H1 (cell line): ENCODE measurements around the gene IFNA2.

Experiments
- JUN ChIP-seq: IDR thresholded peaks from 2 replicates; pipeline ENCODE4 v1.6.1; 2011; ENCODE audit warnings: low read depth, mild to moderate bottlenecking, improper control_type of control experiment, low read length
- MAX ChIP-seq: IDR thresholded peaks from 2 replicates; pipeline ENCODE4 v1.6.1; 2012; ENCODE audit warnings: inconsistent platforms
- POLR2AphosphoS5 ChIP-seq: IDR thresholded peaks from 2 replicates; pipeline ENCODE4 v1.6.1; 2011; ENCODE audit warnings: low read depth, low read length
- RNF2 ChIP-seq: fragments of 200-900, 300-1000 bp; sonication (generic); IDR thresholded peaks from 2 replicates; pipeline ENCODE4 v1.7.1; 2016; ENCODE audit warnings: borderline replicate concordance, low read depth, mild to moderate bottlenecking, antibody characterized with exemption, low read length; ENCODE audit not compliant: poor library complexity, severe bottlenecking; ENCODE audit errors: missing control alignments
- SIN3A ChIP-seq, 2 experiments: IDR thresholded peaks in 1 of 2; conservative IDR thresholded peaks in 1 of 2; 2 replicates each; pipeline ENCODE4 v1.6.1; 2011 to 2012; ENCODE audit warnings: low read length in 2 of 2, improper control_type of control experiment in 1 of 2, low read depth in 1 of 2, mild to moderate bottlenecking in 1 of 2
- TAF1 ChIP-seq: IDR thresholded peaks from 2 replicates; pipeline ENCODE4 v1.6.1; 2011; ENCODE audit warnings: mild to moderate bottlenecking, low read depth, low read length

DNA sequence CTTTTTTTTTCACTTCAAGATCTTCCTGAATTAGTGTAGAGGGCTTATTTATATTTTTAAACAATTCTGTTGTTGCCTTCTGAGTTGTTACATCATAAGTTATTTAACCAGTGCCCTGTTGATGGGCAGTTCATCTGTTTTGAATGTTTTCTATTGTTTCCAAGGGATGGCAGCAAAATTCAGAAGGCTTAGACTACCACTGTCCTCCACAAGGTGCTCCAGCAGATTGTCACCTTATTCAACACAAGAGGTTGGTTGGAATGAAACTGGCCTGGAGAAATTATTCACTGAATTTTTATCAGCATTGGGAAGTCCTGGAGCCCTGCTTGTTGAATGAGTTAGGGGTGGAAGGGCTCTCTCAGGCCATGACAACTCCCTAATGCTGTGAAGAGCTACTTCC lies 48.7 kb downstream of the IFNA2 start:
- TF ChIP-seq TAF1 (no peak), SIN3A (conservative IDR thresholded peaks at IDR 0.05 in 1 of 2, IDR thresholded peaks at IDR 0.05 in 1 of 2; ENCODE audit: low read depth in 1 of 2, low read length in 2 of 2) (no peak), MAX (no peak), RNF2 (no peak), JUN (no peak), POLR2AphosphoS5 (no peak)
